ENCODE measurements around the gene VPS72.
A peak's percentile ranks its signal among the peaks of the same experiment; 100 is the strongest.

DNA sequence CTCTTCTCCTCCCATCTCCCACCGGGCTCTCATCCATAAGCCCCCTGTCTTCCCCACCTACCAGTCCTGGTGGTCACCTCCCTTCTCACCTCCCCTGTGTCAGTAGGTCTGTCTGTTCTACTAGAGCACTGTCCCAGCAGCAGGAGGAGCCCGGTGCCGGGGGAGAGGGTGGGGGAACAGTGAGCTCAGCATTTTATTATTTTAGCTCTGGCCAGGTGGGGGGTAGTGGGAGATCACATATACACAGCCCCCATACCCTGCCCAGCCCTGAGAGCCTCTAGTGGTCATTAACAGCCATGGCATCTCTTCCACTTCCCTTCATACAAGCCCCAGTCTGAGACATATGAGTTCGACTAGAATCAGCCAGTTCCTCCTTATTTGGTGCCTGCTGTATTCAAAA lies 14.1 kb downstream of the VPS72 start, which contains the start of gene TMOD4:
- TF ChIP-seq CTCF (IDR thresholded peaks at IDR 0.05; ENCODE audit: extremely low read depth in 1 of 2, insufficient read depth in 1 of 2, low read depth in 1 of 2, low read length in 2 of 2) (peak; percentile 47 to 61), POLR2AphosphoS5 (IDR thresholded peaks at IDR 0.05; ENCODE audit: insufficient read depth, low read depth, low read length) (no peak), EZH2 (IDR thresholded peaks at IDR 0.05; ENCODE audit: borderline replicate concordance, low read depth, low read length, severe bottlenecking) (no peak), POLR2A (IDR thresholded peaks at IDR 0.05; ENCODE audit: low read depth, low read length) (no peak), MYC (IDR thresholded peaks at IDR 0.05; ENCODE audit: low read depth, low read length) (no peak), FOS (IDR thresholded peaks at IDR 0.05; ENCODE audit: borderline replicate concordance, insufficient read depth, low read length) (no peak), GATA2 (IDR thresholded peaks at IDR 0.05; ENCODE audit: insufficient read depth, insufficient read length, low read depth, low read length) (no peak)
- TF ChIP-seq, protein P1, sequence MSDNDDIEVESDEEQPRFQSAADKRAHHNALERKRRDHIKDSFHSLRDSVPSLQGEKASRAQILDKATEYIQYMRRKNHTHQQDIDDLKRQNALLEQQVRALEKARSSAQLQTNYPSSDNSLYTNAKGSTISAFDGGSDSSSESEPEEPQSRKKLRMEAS (IDR thresholded peaks at IDR 0.05; ENCODE audit: insufficient read depth, insufficient read length): no peak
